Endothelial cell of umbilical vein (primary cell): ENCODE results near the gene MEOX2. TPM values are rescaled to one million over a fixed set of nuclear protein-coding genes. Genes with fewer than 3 reads are reported as not detected.
A peak's percentile ranks its signal among the peaks of the same experiment; 100 is the strongest.

Experiments
- BruUV-seq: library from RNA; stranded (reverse); fragments of 400-500 nt; replicated peaks from 2 replicates; lab custom pipeline; 2021; lab: Mats Ljungman, UMichigan
- CTCF ChIA-PET: fragments of 300-600, 350-600 bp; sonication (Branson Sonifier 250); formaldehyde crosslinking; loops from one replicate; lab custom pipeline; 2021; ENCODE audit warnings: antibody characterized with exemption, inconsistent platforms; lab: Charles Lee
- POLR2A ChIA-PET: fragments of 300-600, 350-600 bp; sonication (Branson Sonifier 250); formaldehyde crosslinking; loops from one replicate; lab custom pipeline; 2021; ENCODE audit warnings: antibody characterized with exemption, inconsistent platforms; lab: Charles Lee
- DNase-seq: peaks from one replicate; pipeline ENCODE4 v3.0.0-alpha.2; 2011; ENCODE audit warnings: low read depth, low spot score
- FAIRE-seq: peaks from 2 replicates; lab custom pipeline; 2011; peaks lifted over from hg19 to GRCh38; lab: Jason Lieb, UNC
- H2AFZ ChIP-seq: 2 replicates; pipeline ENCODE4 v1.6.0; 2012; ENCODE audit warnings: low read depth, low read length, control low read depth, inconsistent platforms
- H3K27ac ChIP-seq: 2 replicates; pipeline ENCODE4 v1.5.1; 2011; ENCODE audit warnings: low read depth, mild to moderate bottlenecking, control low read depth, low read length, moderate library complexity; ENCODE audit not compliant: insufficient read depth
- H3K27me3 ChIP-seq, 2 experiments: 2 replicates each; pipeline versions ENCODE4 v1.6.0 to v1.6.1; 2011; ENCODE audit warnings: low read length in 2 of 2, mixed read lengths in 1 of 2; ENCODE audit not compliant: control insufficient read depth in 2 of 2, insufficient read depth in 2 of 2
- H3K36me3 ChIP-seq, 2 experiments: 2 replicates in 1 of 2; 3 replicates in 1 of 2; pipeline ENCODE4 v1.5.1; 2011; ENCODE audit warnings: low read length in 2 of 2, mild to moderate bottlenecking in 1 of 2, moderate library complexity in 1 of 2; ENCODE audit not compliant: control insufficient read depth in 2 of 2, insufficient read depth in 2 of 2; ENCODE audit errors: extremely low read depth in 1 of 2
- H3K4me1 ChIP-seq: 3 replicates; pipeline ENCODE4 v1.5.1; 2011; ENCODE audit warnings: mild to moderate bottlenecking, low read length; ENCODE audit not compliant: control insufficient read depth, insufficient read depth; ENCODE audit errors: extremely low read depth
- H3K4me2 ChIP-seq: 2 replicates; pipeline ENCODE4 v1.6.1; 2011; ENCODE audit warnings: low read length, control low read depth, mixed read lengths; ENCODE audit not compliant: insufficient read depth
- H3K4me3 ChIP-seq, 3 experiments: fragments of 200-600 bp in 1 of 3; sonication (generic), shearing (Covaris generic) in 1 of 3; replicated peaks in 1 of 3; 2 replicates each; pipeline ENCODE4 v1.5.1; 2011 to 2016; ENCODE audit warnings: control low read depth in 3 of 3, low read length in 3 of 3, mild to moderate bottlenecking in 2 of 3, inconsistent platforms in 1 of 3, low read depth in 1 of 3, moderate library complexity in 1 of 3; ENCODE audit not compliant: insufficient read depth in 1 of 3
- H3K79me2 ChIP-seq: 2 replicates; pipeline ENCODE4 v1.6.0; 2012; ENCODE audit warnings: low read length, inconsistent platforms; ENCODE audit not compliant: control insufficient read depth, insufficient read depth
- H3K9ac ChIP-seq: replicated peaks from 2 replicates; pipeline ENCODE3; 2011; ENCODE audit warnings: low read length, control low read depth; ENCODE audit not compliant: insufficient read depth; ENCODE audit errors: extremely low read depth
- H3K9me1 ChIP-seq: replicated peaks from 3 replicates; pipeline ENCODE4 v1.6.0; 2011; ENCODE audit warnings: mild to moderate bottlenecking, low read length; ENCODE audit not compliant: control insufficient read depth, insufficient read depth; ENCODE audit errors: extremely low read depth
- H3K9me3 ChIP-seq: replicated peaks from 2 replicates; pipeline ENCODE4 v1.5.1; 2012; ENCODE audit warnings: low read length, inconsistent platforms; ENCODE audit not compliant: control insufficient read depth, insufficient read depth
- H4K20me1 ChIP-seq: replicated peaks from 2 replicates; pipeline ENCODE3; 2011; ENCODE audit warnings: mild to moderate bottlenecking, low read length; ENCODE audit not compliant: control insufficient read depth, insufficient read depth; ENCODE audit errors: extremely low read depth
- FOS ChIP-seq: IDR thresholded peaks from 2 replicates; pipeline ENCODE4 v1.6.1; 2011; ENCODE audit warnings: mild to moderate bottlenecking, low read length, moderate library complexity, borderline replicate concordance; ENCODE audit not compliant: insufficient read depth
- JUN ChIP-seq: IDR thresholded peaks from 2 replicates; pipeline ENCODE4 v1.6.1; 2011; ENCODE audit warnings: borderline replicate concordance, low read depth; ENCODE audit not compliant: insufficient read length, insufficient read depth
- POLR2AphosphoS5 ChIP-seq: IDR thresholded peaks from 2 replicates; pipeline ENCODE4 v1.6.1; 2012; ENCODE audit warnings: low read depth, mild to moderate bottlenecking, control low read depth, low read length, moderate library complexity; ENCODE audit not compliant: insufficient read depth
- dilution Hi-C: fragments of 300-500 bp; cut with MboI; formaldehyde crosslinking; loops from one replicate; pipeline ENCODE4 v1.15.0; 2019; ENCODE audit warnings: low sequenced_read_pairs; ENCODE audit not compliant: extremely low pct_ligation_motif_present
- intact Hi-C: fragments of 100-400 bp; cut with micrococcal nuclease; formaldehyde crosslinking; loops from one replicate; pipeline ENCODE4 v1.10.0; 2022
- polyA plus RNA-seq, 4 experiments: library from polyadenylated mRNA; depleted of rRNA in 3 of 4; stranded (reverse) in 3 of 4; unstranded in 1 of 4; fragments of >200 nt; gene quantifications; 2 replicates each; pipeline versions ENCODE4 v1.2.1 to v1.2.3, GENCODE V29; 2011 to 2012; ENCODE audit warnings: missing spikeins in 1 of 4
- total RNA-seq: library from RNA; stranded (reverse); gene quantifications from 2 replicates; pipeline ENCODE4 v1.2.3, GENCODE V29; 2021

MEOX2 gene
- total and polyA plus RNA-seq, 2 donors (not counting 3 experiments of a cell fraction or from before 2014, with no cell fraction given), result 11.6 to 45.1 TPM

- dilution Hi-C loops, result no loop called here
- POLR2A ChIA-PET, result no interaction called here
- H2AFZ ChIP-seq, result peak overlapping the region; percentile 66
- H4K20me1 ChIP-seq, result no peaks in the 10 kb centered on the region
- no TSS peak for BruUV-seq
- no peaks in the 10 kb centered on the region for H3K9me1 ChIP-seq
- peaks cover 24% of the 10 kb centered on the region for H3K79me2 ChIP-seq
- H3K4me1 ChIP-seq, result peaks cover 22% of the 10 kb centered on the region
- intact Hi-C loops, result loop anchor here (5.0 to 10.0 kb wide), 5 partner anchors 148 to 1704 kb away; partner anchors contain the start of genes ANKMY2, BZW2, CRPPA and ETV1
- peak overlapping the region; percentile 98 for H3K4me2 ChIP-seq
- CTCF ChIA-PET, result interaction anchor here (1.0 to 9.5 kb wide), 3 partner anchors 11 to 365 kb away, joined by 3 to 107 read pairs (median 6); no protein-coding TSS in a partner anchor
- no peak overlapping the region for H3K27ac ChIP-seq
- peak overlapping the region; percentile 51 for H3K9ac ChIP-seq
- peak; percentile 29 for DNase-seq
- no peaks in the 10 kb centered on the region for H3K36me3 ChIP-seq
- no peaks in the 10 kb centered on the region for H3K9me3 ChIP-seq
- H3K27me3 ChIP-seq, result no peaks in the 10 kb centered on the region
- peak overlapping the region in 1 of 3 experiments; percentile 95 for H3K4me3 ChIP-seq
- peak; percentile 35 for FAIRE-seq
- no peak for TF ChIP-seq JUN
- TF ChIP-seq FOS, result no peak
- TF ChIP-seq POLR2AphosphoS5, result no peak
Measured at GRCh38 chr7:15688911-15689310, 2.4 kb upstream of the MEOX2 start.

GRCh38 chr7:15688279-15688626 lies 1.8 kb upstream of the MEOX2 start:
- Histone ChIP-seq H3K9me3 (no peaks in the 10 kb centered on the region), H3K4me2 (peak overlapping the region; percentile 98), H3K4me3 (peak overlapping the region; percentile 19 to 95 (median 61)), H3K79me2 (peaks cover 30% of the 10 kb centered on the region), H2AFZ (peak overlapping the region; percentile 66), H3K9ac (peak overlapping the region; percentile 51), H4K20me1 (no peaks in the 10 kb centered on the region), H3K36me3 (no peaks in the 10 kb centered on the region), H3K27me3 (no peaks in the 10 kb centered on the region), H3K27ac (no peak overlapping the region), H3K9me1 (no peaks in the 10 kb centered on the region), H3K4me1 (peaks cover 22% of the 10 kb centered on the region)
- peak; percentile 24 for DNase-seq
- TF ChIP-seq FOS, result no peak
- dilution Hi-C loops (no loop called here), intact Hi-C loops (loop anchor here (5.0 to 10.0 kb wide), 5 partner anchors 149 to 1703 kb away; partner anchors contain the start of genes ANKMY2, BZW2, CRPPA and ETV1)
- FAIRE-seq, result no peak
- POLR2A ChIA-PET, result interaction anchor here (1.3 kb wide), 1 partner anchor 10 kb away, joined by 3 read pairs; no protein-coding TSS in a partner anchor
- no TSS peak for BruUV-seq
- CTCF ChIA-PET, result interaction anchor here (0.7 to 9.5 kb wide), 10 partner anchors 7 to 877 kb away, joined by 3 to 107 read pairs (median 4); no protein-coding TSS in a partner anchor
